HG03575 (cell line): ENCODE data around the gene NMRK1.

Experiments used
- ATAC-seq: cut with Tn5 transposase; IDR thresholded peaks from one replicate; pipeline ENCODE4 v1.9.1; 2021; ENCODE audit not compliant: unreplicated experiment, insufficient number of reproducible peaks, low FRiP score; ENCODE audit errors: extremely low read depth

NMRK1 gene

DNA sequence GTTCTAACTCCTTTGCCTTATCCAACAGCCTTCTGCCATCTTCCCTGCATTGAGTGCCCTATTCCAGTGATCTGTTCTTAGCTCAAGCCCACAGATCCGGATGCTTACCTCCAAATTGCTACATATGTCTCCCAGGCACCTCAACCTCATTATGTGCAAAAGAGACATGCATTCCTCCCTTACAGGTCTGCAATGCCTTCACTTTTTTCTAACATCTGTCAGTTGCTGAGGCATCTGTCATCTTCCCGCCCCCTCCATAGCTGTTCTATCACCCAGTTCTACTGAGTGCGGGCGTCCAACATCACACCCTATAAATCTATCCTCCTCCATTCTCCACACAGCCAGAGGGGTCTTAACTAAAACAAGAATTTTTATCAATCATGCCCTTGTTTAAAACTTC lies 20.1 kb downstream of the NMRK1 start:
- ATAC-seq: no peak

GRCh38 chr9:75065510-75065909 lies 22.4 kb downstream of the NMRK1 start:
- ATAC-seq: no peak

DNA sequence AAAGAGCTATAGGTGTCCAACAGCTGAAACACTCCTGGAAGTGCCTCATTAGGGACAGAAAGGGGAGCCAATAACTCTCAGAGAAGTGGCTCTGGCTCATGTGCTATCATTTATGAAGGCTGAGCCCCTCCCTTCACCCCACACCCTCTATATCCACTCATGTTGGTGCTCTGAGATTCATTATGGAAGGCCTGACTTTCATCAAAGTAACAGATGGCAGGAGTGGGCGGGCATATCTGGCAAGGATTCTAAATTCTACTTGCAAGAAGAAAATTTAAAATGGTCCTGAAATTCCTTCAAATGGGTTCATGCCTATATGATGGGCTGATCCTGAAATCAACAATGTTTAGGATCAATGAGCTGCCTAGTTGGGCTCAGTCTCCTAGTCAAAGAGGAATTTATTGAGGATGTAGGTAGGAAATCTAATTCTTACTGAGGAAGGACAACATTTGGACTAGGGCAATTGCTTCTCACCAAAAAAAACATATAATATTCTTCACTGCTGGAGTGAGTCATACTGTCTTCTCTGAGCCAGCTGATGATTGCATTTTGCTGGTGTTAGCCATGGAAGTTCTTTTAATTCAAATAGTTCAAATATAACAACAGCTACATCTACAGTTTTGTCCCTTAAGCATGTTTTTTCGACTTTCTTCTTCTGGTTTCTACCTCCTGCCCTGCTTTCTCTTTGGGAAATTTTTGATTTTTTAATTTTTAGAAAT lies 23.5 kb downstream of the NMRK1 start:
- ATAC-seq: no peak

DNA sequence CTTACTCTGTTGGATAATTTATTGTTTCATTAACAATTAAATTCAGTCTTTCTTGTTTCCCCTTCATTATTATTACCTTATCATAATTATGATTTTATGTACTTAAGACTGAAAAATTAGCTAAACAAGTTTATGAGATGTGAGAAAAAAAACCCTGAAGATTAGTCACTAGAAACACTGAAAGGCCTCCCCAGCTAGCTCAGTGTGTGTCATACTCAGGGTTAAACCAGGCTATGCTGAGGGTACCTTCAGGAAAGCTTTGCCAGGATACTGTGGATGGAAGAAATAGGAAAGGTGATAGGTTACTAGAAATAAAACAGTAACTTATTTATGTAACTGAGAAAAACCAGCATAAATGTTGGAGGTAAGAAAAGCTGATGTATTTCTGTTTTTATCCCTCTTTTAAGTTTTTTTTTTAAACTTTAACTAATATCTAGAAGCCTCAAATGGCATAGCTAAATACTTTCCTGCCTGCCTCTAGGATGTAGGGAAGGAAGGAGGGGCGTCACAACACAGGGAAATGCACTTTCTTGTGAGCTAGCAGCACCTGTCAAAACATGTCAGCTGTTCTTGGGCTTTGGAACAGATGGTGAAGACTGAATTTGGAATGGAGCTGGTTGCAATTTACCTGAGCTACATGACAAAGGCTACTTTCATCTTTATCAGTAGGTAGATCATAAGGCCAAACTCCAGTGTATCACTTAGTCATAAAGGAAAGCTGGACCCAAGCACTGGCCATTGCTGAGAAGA lies 24.2 kb downstream of the NMRK1 start:
- ATAC-seq: no peak

DNA sequence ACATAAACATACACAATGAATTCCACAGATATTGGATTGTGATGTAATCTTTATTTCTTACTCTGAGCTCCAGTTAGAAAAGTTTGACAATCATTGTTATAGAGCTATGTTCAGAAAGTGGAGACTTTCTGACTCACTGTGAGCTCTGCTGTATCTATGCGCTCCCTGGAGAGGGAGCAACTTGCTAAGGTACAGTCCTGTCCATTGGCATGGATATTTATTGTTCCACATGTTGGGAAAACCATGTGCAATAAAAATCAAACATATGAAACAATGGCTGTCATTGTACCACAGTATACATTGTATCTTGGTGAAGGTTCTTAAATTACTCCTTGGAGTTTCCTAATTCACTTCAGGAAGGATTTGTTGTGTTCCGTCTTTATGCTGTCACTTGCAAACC lies 26.8 kb downstream of the NMRK1 start:
- no peak for ATAC-seq

DNA sequence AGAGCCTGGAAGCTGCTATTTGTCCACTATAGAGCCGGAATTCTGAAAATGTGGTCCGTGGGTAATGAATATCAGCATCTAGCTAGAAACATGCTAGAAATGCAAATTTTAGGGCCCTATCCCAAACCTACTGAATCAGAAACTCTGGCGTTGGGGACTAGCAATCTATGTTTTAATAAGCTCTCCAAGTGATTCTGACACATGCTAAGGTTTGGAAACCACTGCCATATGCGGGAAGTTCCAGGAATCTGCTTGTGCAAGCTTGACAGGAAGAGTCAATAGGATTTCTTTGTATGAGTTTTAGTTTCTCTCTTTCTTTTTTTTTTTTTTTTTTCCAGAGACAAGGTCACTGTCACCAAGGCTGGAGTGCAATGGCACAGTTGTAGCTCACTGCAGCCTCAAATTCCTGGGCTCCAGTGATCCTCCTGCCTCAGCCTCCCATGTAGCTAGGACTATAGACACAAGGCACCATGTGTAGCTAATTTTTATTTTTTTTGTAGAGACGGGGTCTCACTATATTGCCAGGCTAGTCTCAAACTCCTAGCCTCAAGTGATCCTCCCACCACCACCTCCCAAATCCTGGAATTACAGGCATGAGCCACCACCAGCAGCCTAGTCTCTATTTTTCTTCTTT lies 33.5 kb downstream of the NMRK1 start:
- no peak for ATAC-seq

DNA sequence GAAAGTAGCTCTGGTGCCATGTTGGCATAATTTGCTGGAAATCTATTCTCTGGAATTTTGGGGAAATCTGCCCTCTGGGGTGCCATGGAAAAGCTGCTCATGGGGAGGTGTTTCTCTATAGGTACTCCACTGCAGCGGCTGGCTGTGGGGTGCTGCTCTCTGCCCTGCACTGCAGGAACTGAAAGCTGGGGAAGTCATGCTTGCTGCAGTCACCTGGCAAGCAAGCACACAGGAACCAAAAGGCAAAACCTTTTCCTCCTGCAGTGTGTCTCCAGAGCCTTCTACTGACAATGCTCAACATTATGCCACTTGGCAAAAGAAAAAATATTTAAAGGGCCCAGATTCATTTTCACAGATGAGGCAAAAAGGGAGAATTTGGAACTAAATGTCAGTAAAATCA lies 34.1 kb downstream of the NMRK1 start:
- no peak for ATAC-seq

GRCh38 chr9:75051285-75051684 lies 36.7 kb downstream of the NMRK1 start:
- ATAC-seq: no peak

DNA sequence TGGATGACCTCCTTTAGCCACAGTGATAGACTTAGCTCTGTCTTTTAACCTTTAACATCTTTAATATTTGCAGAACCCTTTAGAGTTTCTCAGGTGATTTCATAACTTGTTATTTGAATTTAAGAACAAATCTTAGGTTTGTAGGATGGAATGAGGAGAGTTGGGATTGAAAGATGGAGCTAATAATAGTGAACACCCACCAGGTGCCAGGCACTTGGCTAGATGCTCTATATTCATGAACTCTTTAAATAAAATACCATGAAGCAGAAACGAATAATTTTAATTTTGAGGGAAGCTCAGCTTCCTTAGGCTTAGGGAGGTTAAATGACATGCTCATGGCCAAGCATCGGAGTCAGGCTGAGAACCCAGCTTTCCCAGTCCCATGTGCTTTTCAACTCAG lies 40.4 kb downstream of the NMRK1 start:
- no peak for ATAC-seq

DNA sequence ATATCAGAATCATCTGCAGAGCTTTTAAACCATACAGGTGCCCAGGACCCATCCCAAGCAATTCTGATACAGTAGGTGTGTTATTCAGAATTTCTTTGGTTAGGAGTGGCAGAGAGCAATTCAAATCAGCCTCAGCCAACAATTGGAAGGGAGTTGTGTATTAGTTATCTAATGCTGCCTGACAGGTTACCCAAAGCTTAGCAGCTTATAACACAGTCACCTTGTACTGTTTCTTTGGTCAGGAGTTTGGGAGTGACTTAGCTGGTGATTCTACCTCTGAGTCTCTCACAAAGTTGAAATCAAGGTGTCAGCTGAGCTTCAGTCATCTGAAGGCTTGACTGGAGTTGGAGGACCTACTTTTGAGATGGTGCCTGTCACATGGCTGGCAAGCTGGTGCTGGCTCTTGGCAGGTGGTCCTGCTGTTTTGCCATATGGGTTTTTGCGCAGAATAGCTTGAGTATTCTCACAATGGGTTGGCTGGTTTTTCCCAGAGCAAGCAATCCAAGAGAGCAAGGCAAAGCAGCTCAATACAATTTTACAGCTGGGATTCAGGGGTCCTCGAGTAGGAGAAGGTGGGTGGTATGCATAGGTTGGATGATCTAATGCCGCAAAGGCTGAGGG lies 41.1 kb downstream of the NMRK1 start:
- ATAC-seq: no peak

DNA sequence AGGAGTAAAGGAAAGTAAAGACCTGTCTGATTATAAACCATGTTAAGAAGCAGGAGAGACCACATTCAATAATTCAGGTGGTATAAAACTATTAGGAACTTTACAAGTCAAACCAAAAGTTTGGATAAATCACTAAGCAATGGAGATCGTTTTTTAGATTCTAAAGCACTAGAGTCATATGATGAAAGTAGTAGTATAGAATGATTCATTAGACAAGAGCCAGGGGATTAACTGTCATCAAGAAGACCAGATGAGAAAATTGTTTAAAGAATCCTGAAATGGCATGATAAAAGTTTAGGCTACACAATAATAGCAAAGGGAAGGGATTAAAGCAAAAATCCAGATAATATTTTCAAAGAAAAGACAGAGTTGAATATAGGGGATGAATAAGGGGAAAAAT lies 46.9 kb downstream of the NMRK1 start:
- no peak for ATAC-seq

GRCh38 chr9:75039801-75040200 lies 48.2 kb downstream of the NMRK1 start:
- ATAC-seq: no peak

- ATAC-seq: no peak
Observed at GRCh38 chr9:75039009-75039408, 48.9 kb downstream of the NMRK1 start.

DNA sequence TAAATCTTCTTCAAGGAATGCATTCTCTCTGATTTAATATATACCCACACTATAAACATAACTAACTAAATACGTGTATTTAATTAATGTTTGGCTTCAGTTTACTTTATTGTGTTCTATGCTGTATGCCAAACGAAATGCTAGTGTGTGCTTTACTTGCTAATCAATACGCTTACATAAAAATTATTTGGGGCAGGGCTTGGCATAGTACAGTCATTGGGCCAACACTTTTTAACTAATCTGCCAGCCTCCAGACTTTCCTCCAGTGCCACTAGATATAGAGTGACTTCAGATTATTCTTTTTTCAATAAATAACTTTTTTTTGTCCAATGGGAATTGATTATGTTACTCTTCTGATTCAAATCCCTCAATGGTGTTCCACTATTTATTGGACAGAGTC lies 51.2 kb downstream of the NMRK1 start:
- no peak for ATAC-seq

- no peak for ATAC-seq
Observed at GRCh38 chr9:75033791-75034473, 54.0 kb downstream of the NMRK1 start.

DNA sequence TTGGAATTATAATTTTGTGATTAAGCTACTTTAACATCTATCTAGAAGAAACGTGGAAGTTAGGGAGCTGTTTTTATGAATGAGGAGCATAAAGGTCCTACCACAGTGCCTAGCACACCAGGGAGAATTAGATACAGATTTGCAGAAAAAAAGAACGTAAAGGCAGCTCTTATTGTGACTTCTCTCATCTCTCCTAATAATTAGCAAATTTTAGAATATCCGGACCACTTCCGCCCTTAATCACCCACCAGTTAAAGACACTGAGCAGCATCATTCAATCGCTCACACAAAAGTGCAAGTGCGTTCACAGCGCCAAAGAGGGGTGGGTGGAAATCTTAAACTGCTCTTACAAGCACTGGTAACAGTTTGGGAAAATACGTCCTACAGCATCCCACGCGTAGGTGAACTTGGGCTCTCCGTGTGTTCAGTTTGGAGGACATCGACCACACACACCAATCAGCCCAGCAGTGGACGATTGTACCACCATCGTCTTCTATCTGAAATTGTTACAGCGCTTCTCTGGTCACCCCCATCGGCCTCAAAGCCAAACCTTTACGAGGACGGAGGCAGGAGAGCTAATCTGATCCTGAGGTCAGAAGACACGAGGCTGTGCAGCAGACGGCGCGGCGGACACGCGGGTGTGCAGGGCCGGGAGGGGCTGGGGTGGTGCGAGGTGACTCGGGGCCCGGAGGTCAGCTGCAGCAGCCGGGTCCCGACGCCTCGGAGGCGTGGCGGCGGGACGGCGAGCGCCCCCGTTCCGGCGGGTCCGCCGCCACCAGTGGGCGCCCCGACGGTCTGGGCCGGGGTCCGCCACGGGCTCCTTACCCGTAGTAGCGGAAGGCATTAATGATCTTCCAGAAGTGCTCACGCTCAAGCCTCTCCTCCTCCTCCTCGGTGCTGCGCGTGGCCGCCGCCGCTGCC lies 60.5 kb downstream of the NMRK1 start:
- peak; percentile 5 for ATAC-seq

- no peak for ATAC-seq
Observed at GRCh38 chr9:75023846-75024245, 64.1 kb downstream of the NMRK1 start.

GRCh38 chr9:75019654-75020053 lies 68.3 kb downstream of the NMRK1 start:
- ATAC-seq: no peak
